Liver (tissue), 9 donors: ENCODE measurements around the gene RAB4A. TPM values are rescaled to one million over a fixed set of nuclear protein-coding genes. Genes with fewer than 3 reads are reported as not detected.

ENCODE experiments used
- DNase-seq: peaks from one replicate; pipeline ENCODE4 v3.0.0-alpha.2; 2017; ENCODE audit warnings: low spot score
- H3K27ac ChIP-seq, 2 donors: one replicate each; pipeline ENCODE4 v1.7.0; 2013; ENCODE audit warnings: inconsistent platforms in 2 of 2, low read length in 2 of 2, control low read depth in 1 of 2, low read depth in 1 of 2, mild to moderate bottlenecking in 1 of 2
- H3K27me3 ChIP-seq, 4 donors: one replicate each; pipeline versions ENCODE4 v1.6.1 to v1.7.0; 2013; ENCODE audit warnings: low read length in 3 of 4, inconsistent platforms in 1 of 4, mild to moderate bottlenecking in 1 of 4, moderate library complexity in 1 of 4; ENCODE audit not compliant: control insufficient read depth in 4 of 4, insufficient read depth in 4 of 4
- H3K36me3 ChIP-seq, 4 donors: one replicate each; pipeline versions ENCODE4 v1.6.1 to v1.7.0; 2013; ENCODE audit warnings: low read length in 3 of 4, mild to moderate bottlenecking in 3 of 4, low read depth in 1 of 4, moderate library complexity in 1 of 4; ENCODE audit not compliant: control insufficient read depth in 4 of 4, insufficient read depth in 3 of 4
- H3K4me1 ChIP-seq, 4 donors: one replicate each; pipeline versions ENCODE4 v1.6.1 to v1.7.0; 2013; ENCODE audit warnings: low read length in 3 of 4, mild to moderate bottlenecking in 3 of 4, moderate library complexity in 1 of 4; ENCODE audit not compliant: control insufficient read depth in 4 of 4, insufficient read depth in 4 of 4
- H3K4me3 ChIP-seq, 3 donors: one replicate each; pipeline versions ENCODE4 v1.6.1 to v1.7.0; 2013; ENCODE audit warnings: low read length in 3 of 3, control low read depth in 1 of 3, low read depth in 1 of 3, mild to moderate bottlenecking in 1 of 3
- H3K9ac ChIP-seq, 2 donors: one replicate each; pipeline ENCODE4 v1.7.0; 2013; ENCODE audit warnings: low read length in 2 of 2, mild to moderate bottlenecking in 2 of 2, moderate library complexity in 2 of 2, control low read depth in 1 of 2, low read depth in 1 of 2
- H3K9me3 ChIP-seq, 4 donors: one replicate each; pipeline versions ENCODE4 v1.6.1 to v1.7.0; 2013; ENCODE audit warnings: low read length in 3 of 4; ENCODE audit not compliant: control insufficient read depth in 4 of 4
- EGR1 ChIP-seq, 2 donors: IDR thresholded peaks; 2 replicates each; pipeline ENCODE4 v1.6.1; 2016 to 2018; ENCODE audit warnings: antibody characterized with exemption in 2 of 2, low read depth in 2 of 2
- FOXA1 ChIP-seq: IDR thresholded peaks from 2 replicates; pipeline ENCODE4 v1.6.1; 2016; ENCODE audit warnings: antibody characterized with exemption
- FOXA2 ChIP-seq: IDR thresholded peaks from 2 replicates; pipeline ENCODE4 v1.6.1; 2016; ENCODE audit warnings: antibody characterized with exemption
- GABPA ChIP-seq, 2 donors: IDR thresholded peaks in 1 of 2; conservative IDR thresholded peaks in 1 of 2; 2 replicates each; pipeline ENCODE4 v1.6.1; 2016; ENCODE audit warnings: antibody characterized with exemption in 2 of 2, mild to moderate bottlenecking in 1 of 2, moderate library complexity in 1 of 2
- HNF4A ChIP-seq, 2 donors: conservative IDR thresholded peaks; 2 replicates each; pipeline ENCODE4 v1.6.1; 2016; ENCODE audit warnings: antibody characterized with exemption in 2 of 2, mild to moderate bottlenecking in 2 of 2
- HNF4G ChIP-seq: IDR thresholded peaks from 2 replicates; pipeline ENCODE4 v1.6.1; 2016; ENCODE audit warnings: antibody characterized with exemption
- JUND ChIP-seq, 2 donors: IDR thresholded peaks; 2 replicates each; pipeline ENCODE4 v1.6.1; 2016; ENCODE audit warnings: antibody characterized with exemption in 2 of 2
- NR2F2 ChIP-seq: IDR thresholded peaks from 2 replicates; pipeline ENCODE4 v1.6.1; 2016; ENCODE audit warnings: antibody characterized with exemption
- RAD21 ChIP-seq, 2 donors: IDR thresholded peaks; 2 replicates each; pipeline ENCODE4 v1.6.1; 2016; ENCODE audit warnings: antibody characterized with exemption in 2 of 2, mild to moderate bottlenecking in 2 of 2
- RXRA ChIP-seq, 2 donors: IDR thresholded peaks; 2 replicates each; pipeline ENCODE4 v1.6.1; 2017 to 2018; ENCODE audit warnings: antibody characterized with exemption in 2 of 2, mild to moderate bottlenecking in 1 of 2
- SP1 ChIP-seq: IDR thresholded peaks from 2 replicates; pipeline ENCODE4 v1.6.1; 2018; ENCODE audit warnings: antibody characterized with exemption, mild to moderate bottlenecking
- TAF1 ChIP-seq: conservative IDR thresholded peaks from 2 replicates; pipeline ENCODE4 v1.6.1; 2016; ENCODE audit warnings: antibody characterized with exemption, mild to moderate bottlenecking
- YY1 ChIP-seq: IDR thresholded peaks from 2 replicates; pipeline ENCODE4 v1.6.1; 2016; ENCODE audit warnings: antibody characterized with exemption, mild to moderate bottlenecking
- WGBS: extraction: QIAGEN DNeasy Blood & Tissue Kit; methylation state at CpG from one replicate; pipeline ENCODE4 v1.1.7; 2013; 5-methylcytosine and 5-hydroxymethylcytosine counted together
- polyA plus RNA-seq, 2 donors: library from polyadenylated mRNA; stranded (reverse) in 1 of 2; unstranded in 1 of 2; fragments of 200-250 nt in 1 of 2; fragments of >200 nt in 1 of 2; fragmentation: Nextera tagmentation in 1 of 2; extraction: Ambion mirVana in 1 of 2; gene quantifications; one replicate each; pipeline versions ENCODE4 v1.2.1 to v1.2.3, GENCODE V29; 2013 to 2015
- total RNA-seq, 2 donors: library from RNA; depleted of rRNA; stranded (reverse); fragments of >200 nt; gene quantifications; one replicate each; pipeline ENCODE4 v1.2.3, GENCODE V29; 2014
- TF ChIP-seq, protein P1 (sequence below): IDR thresholded peaks from 2 replicates; pipeline ENCODE4 v1.6.1; 2016; ENCODE audit warnings: antibody characterized with exemption
- TF ChIP-seq, protein P2 (sequence below): fragments of 150-350 bp; IDR thresholded peaks from 2 replicates; pipeline ENCODE4 v1.5.1; 2017; ENCODE audit warnings: improper control_type of control experiment, low read depth, low read length; ENCODE audit not compliant: missing input control
- TF ChIP-seq, protein P3 (sequence below): IDR thresholded peaks from 2 replicates; pipeline ENCODE4 v1.6.1; 2016; ENCODE audit warnings: antibody characterized with exemption
- TF ChIP-seq, protein P4 (sequence below): IDR thresholded peaks from 2 replicates; pipeline ENCODE4 v1.6.1; 2016; ENCODE audit warnings: antibody characterized with exemption, mild to moderate bottlenecking
- TF ChIP-seq, protein P5 (sequence below): IDR thresholded peaks from 2 replicates; pipeline ENCODE4 v1.6.1; 2016; ENCODE audit warnings: antibody characterized with exemption
- donor health status: healthy.
- donor health status: healthy.
- donor health status: healthy.
- donor health status: healthy.
- donor health status: healthy.

The RAB4A gene
- total and polyA plus RNA-seq, 4 donors = 16.5 to 51.9 (median 29.5) TPM

GRCh38 chr1:229238231-229238630 is 32.7 kb upstream of the RAB4A start:
- no peaks in the 10 kb centered on the region for H3K27me3 ChIP-seq
- no peak overlapping the region for H3K27ac ChIP-seq
- H3K4me1 ChIP-seq = no peaks in the 10 kb centered on the region
- H3K9me3 ChIP-seq = no peaks in the 10 kb centered on the region
- no peaks in the 10 kb centered on the region for H3K36me3 ChIP-seq
- no peak for DNase-seq
- 56% methylated on average over 1 of the region's 1 CpG for WGBS
- H3K9ac ChIP-seq = no peak overlapping the region
- H3K4me3 ChIP-seq = no peak overlapping the region
- TF ChIP-seq SP1 = no peak
- no peak for TF ChIP-seq HNF4A (conservative IDR thresholded peaks at IDR 0.05)
- no peak for TF ChIP-seq TAF1
- no peak for TF ChIP-seq RXRA (IDR thresholded peaks at IDR 0.05)
- no peak for TF ChIP-seq FOXA2
- no peak for TF ChIP-seq HNF4G
- TF ChIP-seq GABPA (IDR thresholded peaks at IDR 0.05 in 1 of 2, conservative IDR thresholded peaks at IDR 0.05 in 1 of 2) = no peak
- TF ChIP-seq NR2F2 = no peak
- TF ChIP-seq, protein P1, sequence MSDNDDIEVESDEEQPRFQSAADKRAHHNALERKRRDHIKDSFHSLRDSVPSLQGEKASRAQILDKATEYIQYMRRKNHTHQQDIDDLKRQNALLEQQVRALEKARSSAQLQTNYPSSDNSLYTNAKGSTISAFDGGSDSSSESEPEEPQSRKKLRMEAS = no peak
- no peak for TF ChIP-seq YY1
- TF ChIP-seq, protein P2, sequence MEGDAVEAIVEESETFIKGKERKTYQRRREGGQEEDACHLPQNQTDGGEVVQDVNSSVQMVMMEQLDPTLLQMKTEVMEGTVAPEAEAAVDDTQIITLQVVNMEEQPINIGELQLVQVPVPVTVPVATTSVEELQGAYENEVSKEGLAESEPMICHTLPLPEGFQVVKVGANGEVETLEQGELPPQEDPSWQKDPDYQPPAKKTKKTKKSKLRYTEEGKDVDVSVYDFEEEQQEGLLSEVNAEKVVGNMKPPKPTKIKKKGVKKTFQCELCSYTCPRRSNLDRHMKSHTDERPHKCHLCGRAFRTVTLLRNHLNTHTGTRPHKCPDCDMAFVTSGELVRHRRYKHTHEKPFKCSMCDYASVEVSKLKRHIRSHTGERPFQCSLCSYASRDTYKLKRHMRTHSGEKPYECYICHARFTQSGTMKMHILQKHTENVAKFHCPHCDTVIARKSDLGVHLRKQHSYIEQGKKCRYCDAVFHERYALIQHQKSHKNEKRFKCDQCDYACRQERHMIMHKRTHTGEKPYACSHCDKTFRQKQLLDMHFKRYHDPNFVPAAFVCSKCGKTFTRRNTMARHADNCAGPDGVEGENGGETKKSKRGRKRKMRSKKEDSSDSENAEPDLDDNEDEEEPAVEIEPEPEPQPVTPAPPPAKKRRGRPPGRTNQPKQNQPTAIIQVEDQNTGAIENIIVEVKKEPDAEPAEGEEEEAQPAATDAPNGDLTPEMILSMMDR = no peak
- no peak for TF ChIP-seq FOXA1
- no peak for TF ChIP-seq RAD21 (IDR thresholded peaks at IDR 0.05)
- TF ChIP-seq, protein P3, sequence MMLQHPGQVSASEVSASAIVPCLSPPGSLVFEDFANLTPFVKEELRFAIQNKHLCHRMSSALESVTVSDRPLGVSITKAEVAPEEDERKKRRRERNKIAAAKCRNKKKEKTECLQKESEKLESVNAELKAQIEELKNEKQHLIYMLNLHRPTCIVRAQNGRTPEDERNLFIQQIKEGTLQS = no peak
- TF ChIP-seq JUND (IDR thresholded peaks at IDR 0.05) = no peak
- TF ChIP-seq EGR1 (IDR thresholded peaks at IDR 0.05; ENCODE audit: low read depth in 2 of 2) = no peak
- TF ChIP-seq, protein P4, sequence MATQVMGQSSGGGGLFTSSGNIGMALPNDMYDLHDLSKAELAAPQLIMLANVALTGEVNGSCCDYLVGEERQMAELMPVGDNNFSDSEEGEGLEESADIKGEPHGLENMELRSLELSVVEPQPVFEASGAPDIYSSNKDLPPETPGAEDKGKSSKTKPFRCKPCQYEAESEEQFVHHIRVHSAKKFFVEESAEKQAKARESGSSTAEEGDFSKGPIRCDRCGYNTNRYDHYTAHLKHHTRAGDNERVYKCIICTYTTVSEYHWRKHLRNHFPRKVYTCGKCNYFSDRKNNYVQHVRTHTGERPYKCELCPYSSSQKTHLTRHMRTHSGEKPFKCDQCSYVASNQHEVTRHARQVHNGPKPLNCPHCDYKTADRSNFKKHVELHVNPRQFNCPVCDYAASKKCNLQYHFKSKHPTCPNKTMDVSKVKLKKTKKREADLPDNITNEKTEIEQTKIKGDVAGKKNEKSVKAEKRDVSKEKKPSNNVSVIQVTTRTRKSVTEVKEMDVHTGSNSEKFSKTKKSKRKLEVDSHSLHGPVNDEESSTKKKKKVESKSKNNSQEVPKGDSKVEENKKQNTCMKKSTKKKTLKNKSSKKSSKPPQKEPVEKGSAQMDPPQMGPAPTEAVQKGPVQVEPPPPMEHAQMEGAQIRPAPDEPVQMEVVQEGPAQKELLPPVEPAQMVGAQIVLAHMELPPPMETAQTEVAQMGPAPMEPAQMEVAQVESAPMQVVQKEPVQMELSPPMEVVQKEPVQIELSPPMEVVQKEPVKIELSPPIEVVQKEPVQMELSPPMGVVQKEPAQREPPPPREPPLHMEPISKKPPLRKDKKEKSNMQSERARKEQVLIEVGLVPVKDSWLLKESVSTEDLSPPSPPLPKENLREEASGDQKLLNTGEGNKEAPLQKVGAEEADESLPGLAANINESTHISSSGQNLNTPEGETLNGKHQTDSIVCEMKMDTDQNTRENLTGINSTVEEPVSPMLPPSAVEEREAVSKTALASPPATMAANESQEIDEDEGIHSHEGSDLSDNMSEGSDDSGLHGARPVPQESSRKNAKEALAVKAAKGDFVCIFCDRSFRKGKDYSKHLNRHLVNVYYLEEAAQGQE = no peak
- TF ChIP-seq, protein P5, sequence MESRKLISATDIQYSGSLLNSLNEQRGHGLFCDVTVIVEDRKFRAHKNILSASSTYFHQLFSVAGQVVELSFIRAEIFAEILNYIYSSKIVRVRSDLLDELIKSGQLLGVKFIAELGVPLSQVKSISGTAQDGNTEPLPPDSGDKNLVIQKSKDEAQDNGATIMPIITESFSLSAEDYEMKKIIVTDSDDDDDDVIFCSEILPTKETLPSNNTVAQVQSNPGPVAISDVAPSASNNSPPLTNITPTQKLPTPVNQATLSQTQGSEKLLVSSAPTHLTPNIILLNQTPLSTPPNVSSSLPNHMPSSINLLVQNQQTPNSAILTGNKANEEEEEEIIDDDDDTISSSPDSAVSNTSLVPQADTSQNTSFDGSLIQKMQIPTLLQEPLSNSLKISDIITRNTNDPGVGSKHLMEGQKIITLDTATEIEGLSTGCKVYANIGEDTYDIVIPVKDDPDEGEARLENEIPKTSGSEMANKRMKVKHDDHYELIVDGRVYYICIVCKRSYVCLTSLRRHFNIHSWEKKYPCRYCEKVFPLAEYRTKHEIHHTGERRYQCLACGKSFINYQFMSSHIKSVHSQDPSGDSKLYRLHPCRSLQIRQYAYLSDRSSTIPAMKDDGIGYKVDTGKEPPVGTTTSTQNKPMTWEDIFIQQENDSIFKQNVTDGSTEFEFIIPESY = no peak
